ENCODE data around the gene ABHD6. TPM values are rescaled to one million over a fixed set of nuclear protein-coding genes. Genes with fewer than 3 reads are reported as not detected.
A peak's percentile ranks its signal among the peaks of the same experiment; 100 is the strongest.

The ABHD6 gene
- total RNA-seq, 1 experiment from 2014 or later: 2.2 TPM

- no peaks in the 10 kb centered on the region for H4K20me1 ChIP-seq (ENCODE audit: control insufficient read depth, insufficient read depth, insufficient read length)
- no peaks in the 10 kb centered on the region for H3K79me1 ChIP-seq (ENCODE audit: insufficient read depth, low read depth, low read length, poor library complexity, severe bottlenecking)
- H3K9ac ChIP-seq (ENCODE audit: extremely low read depth, insufficient read length, low read length): no peak overlapping the region
- peak overlapping the region; percentile 97 for H3K4me2 ChIP-seq (ENCODE audit: insufficient read depth, insufficient read length, low read length)
- H2BK20ac ChIP-seq (ENCODE audit: low read depth, low read length, poor library complexity, severe bottlenecking): no peak overlapping the region
- no peak overlapping the region for H2BK120ac ChIP-seq (ENCODE audit: low read depth, low read length, poor library complexity, severe bottlenecking)
- no peak overlapping the region for H4K8ac ChIP-seq (replicated peaks; ENCODE audit: insufficient read length, low read depth, low read length)
- H3K9me3 ChIP-seq (ENCODE audit: control insufficient read depth, low read depth, low read length): no peaks in the 10 kb centered on the region
- no peak overlapping the region for H2AFZ ChIP-seq (ENCODE audit: low read length)
- no peak overlapping the region for H4K91ac ChIP-seq (ENCODE audit: insufficient read length, low read depth, low read length)
- no peak overlapping the region for H3K27ac ChIP-seq (ENCODE audit: insufficient read length, low read depth, low read length)
- H3K27me3 Mint-ChIP-seq (ENCODE audit: low read depth): peaks cover 83% of the 10 kb centered on the region
- no peaks in the 10 kb centered on the region for H3K79me2 ChIP-seq (ENCODE audit: insufficient read depth, low read length)
- H3K4me1 ChIP-seq (ENCODE audit: insufficient read depth, low read length): no peaks in the 10 kb centered on the region
- H3K36me3 Mint-ChIP-seq (ENCODE audit: insufficient read depth in 1 of 3, low read depth in 3 of 3): no peaks in the 10 kb centered on the region
- H3K27ac Mint-ChIP-seq: no peak overlapping the region
- H3K56ac ChIP-seq (ENCODE audit: insufficient read length, low read depth, low read length): no peak overlapping the region
- H3K4me3 Mint-ChIP-seq: peak overlapping the region in 1 of 2 experiments; percentile 95; a peak in 2 of 5 replicates
- WGBS (ENCODE audit: extremely low coverage, insufficient read length, low lambda C conversion rate): no CpG with 5 or more reads among the region's 4 CpGs
- H3K23ac ChIP-seq (ENCODE audit: insufficient read length, low read depth, low read length): no peak overlapping the region
- TF ChIP-seq CTCF (conservative IDR thresholded peaks at IDR 0.05): no peak
- H3K9me3 Mint-ChIP-seq: no peaks in the 10 kb centered on the region
- no peak overlapping the region for H3K18ac ChIP-seq (ENCODE audit: insufficient read length, low read depth, low read length)
- peaks cover 19% of the 10 kb centered on the region for H3K23me2 ChIP-seq (ENCODE audit: insufficient read length, low read depth, low read length, poor library complexity, severe bottlenecking)
- no peak overlapping the region for H2AK5ac ChIP-seq (ENCODE audit: insufficient read length, low read length)
- no peak overlapping the region for H4K5ac ChIP-seq (ENCODE audit: insufficient read length, low read depth, low read length)
- no peak overlapping the region for H2BK5ac ChIP-seq (ENCODE audit: insufficient read length, low read length)
- H3K14ac ChIP-seq (ENCODE audit: insufficient read depth, low read length): no peak overlapping the region
- H3K27me3 ChIP-seq (ENCODE audit: insufficient read depth, low read length): peaks cover 11% of the 10 kb centered on the region; the same call in 1 of the 2 replicates
- H2BK12ac ChIP-seq (ENCODE audit: insufficient read length, low read depth, low read length): no peak overlapping the region
- H3T11ph ChIP-seq (ENCODE audit: low read length): no peak overlapping the region
- no peak for DNase-seq
- H2BK15ac ChIP-seq (ENCODE audit: low read depth, low read length): no peak overlapping the region
- peaks cover 8 to 11% of the 10 kb centered on the region in 2 experiments for H3K4me1 Mint-ChIP-seq
- H3K4ac ChIP-seq (ENCODE audit: low read depth, low read length): no peak overlapping the region
Observed at GRCh38 chr3:58235970-58236369, 1.6 kb upstream of the ABHD6 start.

Measured in H9 (cell line).